ENCODE measurements around the gene SYT7. TPM values are rescaled to one million over a fixed set of nuclear protein-coding genes. Genes with fewer than 3 reads are reported as not detected.

SYT7 gene
- polyA plus RNA-seq, 1 experiment, result 0.45 TPM

DNA sequence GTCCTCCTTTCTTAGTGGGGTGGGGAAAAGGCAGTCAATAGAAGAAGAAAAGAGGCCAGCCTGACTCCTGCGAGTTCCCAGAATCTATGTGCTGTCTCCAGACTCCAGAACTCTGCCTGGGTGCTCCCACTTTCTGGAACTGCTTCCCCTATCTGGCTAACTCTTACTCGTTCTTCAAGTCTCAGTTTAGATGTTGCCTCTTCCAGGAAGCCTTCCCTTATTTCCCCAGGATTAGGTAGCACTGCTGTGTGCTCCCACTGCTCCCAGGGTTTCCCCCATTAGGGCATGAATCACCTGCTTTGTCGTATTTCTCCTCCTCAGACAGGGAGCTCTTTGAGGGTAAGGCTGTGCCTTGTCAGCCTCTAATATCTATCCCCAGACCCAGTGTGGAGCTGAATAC, 17.5 kb upstream of the SYT7 start:
- no peak overlapping the region for H3K4me3 ChIP-seq (ENCODE audit: low read depth, low read length)
- DNase-seq (ENCODE audit: low read depth, low spot score), result no peak
- no peak overlapping the region for H3K27ac ChIP-seq (ENCODE audit: low read depth, low read length)
- H3K9me3 ChIP-seq (ENCODE audit: control insufficient read depth, insufficient read depth, low read length), result no peaks in the 10 kb centered on the region; the same call in 1 of the 2 replicates
- CTCF ChIA-PET, result interaction anchor here (0.7 to 1.4 kb wide), 2 partner anchors 17 to 152 kb away, joined by 4 to 5 read pairs; partner anchors contain the start of gene SYT7
- POLR2A ChIA-PET, result no interaction called here
- TF ChIP-seq, protein P1, sequence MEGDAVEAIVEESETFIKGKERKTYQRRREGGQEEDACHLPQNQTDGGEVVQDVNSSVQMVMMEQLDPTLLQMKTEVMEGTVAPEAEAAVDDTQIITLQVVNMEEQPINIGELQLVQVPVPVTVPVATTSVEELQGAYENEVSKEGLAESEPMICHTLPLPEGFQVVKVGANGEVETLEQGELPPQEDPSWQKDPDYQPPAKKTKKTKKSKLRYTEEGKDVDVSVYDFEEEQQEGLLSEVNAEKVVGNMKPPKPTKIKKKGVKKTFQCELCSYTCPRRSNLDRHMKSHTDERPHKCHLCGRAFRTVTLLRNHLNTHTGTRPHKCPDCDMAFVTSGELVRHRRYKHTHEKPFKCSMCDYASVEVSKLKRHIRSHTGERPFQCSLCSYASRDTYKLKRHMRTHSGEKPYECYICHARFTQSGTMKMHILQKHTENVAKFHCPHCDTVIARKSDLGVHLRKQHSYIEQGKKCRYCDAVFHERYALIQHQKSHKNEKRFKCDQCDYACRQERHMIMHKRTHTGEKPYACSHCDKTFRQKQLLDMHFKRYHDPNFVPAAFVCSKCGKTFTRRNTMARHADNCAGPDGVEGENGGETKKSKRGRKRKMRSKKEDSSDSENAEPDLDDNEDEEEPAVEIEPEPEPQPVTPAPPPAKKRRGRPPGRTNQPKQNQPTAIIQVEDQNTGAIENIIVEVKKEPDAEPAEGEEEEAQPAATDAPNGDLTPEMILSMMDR (IDR thresholded peaks at IDR 0.05; ENCODE audit: low read depth, low read length), result no peak
- peaks cover 22% of the 10 kb centered on the region for H3K27me3 ChIP-seq (ENCODE audit: control insufficient read depth, insufficient read depth, low read length)

DNA sequence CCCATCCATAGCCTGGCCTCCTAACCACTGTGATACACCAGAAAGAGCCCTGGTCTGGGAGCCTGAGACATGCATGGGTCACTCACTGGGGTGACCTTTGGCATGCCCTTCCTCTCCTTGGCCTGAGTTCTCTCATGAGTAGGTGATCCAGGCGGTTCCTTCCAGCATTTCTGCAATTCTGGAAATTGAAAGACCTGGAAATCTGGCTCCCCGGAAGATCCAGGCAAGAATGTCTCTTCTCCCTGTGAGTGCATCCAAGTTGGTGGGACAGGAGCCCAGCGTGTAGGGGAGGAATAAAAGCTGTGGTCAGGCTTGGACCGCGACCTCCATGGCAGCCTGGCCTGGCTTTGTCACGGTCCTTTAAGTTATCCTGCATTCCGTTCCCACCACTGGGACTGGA, 16.1 kb upstream of the SYT7 start:
- H3K4me3 ChIP-seq (ENCODE audit: low read depth, low read length), result no peak overlapping the region
- no peak for DNase-seq (ENCODE audit: low read depth, low spot score)
- H3K9me3 ChIP-seq (ENCODE audit: control insufficient read depth, insufficient read depth, low read length), result no peaks in the 10 kb centered on the region; the same call in 1 of the 2 replicates
- H3K27ac ChIP-seq (ENCODE audit: low read depth, low read length), result no peak overlapping the region
- POLR2A ChIA-PET, result no interaction called here
- TF ChIP-seq, protein P1 (IDR thresholded peaks at IDR 0.05; ENCODE audit: low read depth, low read length), result no peak
- H3K27me3 ChIP-seq (ENCODE audit: control insufficient read depth, insufficient read depth, low read length), result peaks cover 33% of the 10 kb centered on the region
- CTCF ChIA-PET, result no interaction called here

DNA sequence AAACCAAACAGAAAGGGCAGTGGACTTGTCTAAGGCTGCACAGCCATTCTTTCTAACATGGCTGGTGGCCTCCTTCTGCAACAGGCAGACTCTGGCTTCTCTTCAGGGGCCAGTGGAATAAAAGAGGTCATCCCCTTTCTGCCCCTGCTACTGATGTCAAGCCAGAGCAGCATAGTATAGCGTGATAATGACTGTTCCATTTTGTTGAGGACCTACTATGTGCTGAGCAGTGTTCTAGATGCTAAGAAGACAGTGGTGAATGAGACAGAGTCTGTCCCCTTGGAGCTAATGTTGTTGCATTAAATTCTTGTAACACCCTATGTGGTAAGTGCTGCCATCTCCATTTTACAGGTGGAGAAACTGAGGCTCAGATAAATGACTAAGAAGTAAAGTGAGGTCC, 15.7 kb upstream of the SYT7 start:
- Histone ChIP-seq H3K27ac (ENCODE audit: low read depth, low read length) (no peak overlapping the region), H3K27me3 (ENCODE audit: control insufficient read depth, insufficient read depth, low read length) (peaks cover 34% of the 10 kb centered on the region), H3K4me3 (ENCODE audit: low read depth, low read length) (no peak overlapping the region), H3K9me3 (ENCODE audit: control insufficient read depth, insufficient read depth, low read length) (no peaks in the 10 kb centered on the region; the same call in 1 of the 2 replicates)
- ChIA-PET CTCF (no interaction called here), POLR2A (no interaction called here)
- no peak for DNase-seq (ENCODE audit: low read depth, low spot score)
- TF ChIP-seq, protein P1 (IDR thresholded peaks at IDR 0.05; ENCODE audit: low read depth, low read length), result no peak

DNA sequence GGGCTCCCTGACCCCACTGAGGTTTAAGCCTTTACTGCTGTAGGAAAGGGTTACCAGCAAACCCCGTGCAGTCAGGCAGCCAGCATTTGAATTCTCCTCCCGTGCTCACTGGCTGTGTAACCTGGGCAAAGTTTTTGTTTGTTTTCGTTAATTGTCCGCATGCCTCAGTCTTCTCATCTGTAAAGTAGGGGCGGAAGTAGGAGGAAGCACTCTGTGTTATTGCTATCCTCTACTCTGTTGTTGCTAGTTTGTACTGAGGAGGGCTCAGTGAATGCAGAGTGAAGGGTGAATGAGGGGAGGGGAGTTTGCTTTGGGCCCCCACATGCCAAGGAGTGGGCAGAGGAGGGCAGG, 14.0 kb upstream of the SYT7 start:
- no peak overlapping the region for H3K4me3 ChIP-seq (ENCODE audit: low read depth, low read length)
- ChIA-PET CTCF (no interaction called here), POLR2A (no interaction called here)
- no peak overlapping the region for H3K27ac ChIP-seq (ENCODE audit: low read depth, low read length)
- DNase-seq (ENCODE audit: low read depth, low spot score), result no peak
- TF ChIP-seq, protein P1 (IDR thresholded peaks at IDR 0.05; ENCODE audit: low read depth, low read length), result no peak
- H3K9me3 ChIP-seq (ENCODE audit: control insufficient read depth, insufficient read depth, low read length), result no peaks in the 10 kb centered on the region; the same call in 1 of the 2 replicates
- peaks cover 45% of the 10 kb centered on the region for H3K27me3 ChIP-seq (ENCODE audit: control insufficient read depth, insufficient read depth, low read length)

DNA sequence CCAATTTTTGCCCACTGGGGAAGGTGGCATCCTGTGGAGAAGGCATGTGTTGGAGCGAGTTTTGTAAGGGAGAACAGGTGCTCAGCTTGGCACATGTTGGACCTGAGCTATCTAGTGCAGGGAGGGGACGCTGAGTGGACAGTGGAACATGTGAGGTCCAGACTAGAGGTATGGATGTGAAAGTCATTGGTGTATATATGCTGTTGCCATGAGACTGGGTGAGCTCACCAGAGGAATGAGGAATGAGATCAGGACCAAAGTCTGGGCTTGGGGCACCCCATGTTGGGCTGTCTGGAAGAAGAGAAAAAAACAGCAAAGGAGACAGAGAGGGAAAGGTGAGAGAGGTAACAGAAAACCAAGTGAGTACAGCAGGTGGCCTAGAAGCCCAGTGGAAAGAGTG, 12.3 kb upstream of the SYT7 start:
- H3K27me3 ChIP-seq (ENCODE audit: control insufficient read depth, insufficient read depth, low read length), result peaks cover 57% of the 10 kb centered on the region
- no peak overlapping the region for H3K4me3 ChIP-seq (ENCODE audit: low read depth, low read length)
- TF ChIP-seq, protein P1 (IDR thresholded peaks at IDR 0.05; ENCODE audit: low read depth, low read length), result no peak
- ChIA-PET CTCF (interaction anchor here (0.7 to 1.5 kb wide), 5 partner anchors 35 to 339 kb away, joined by 3 to 5 read pairs (median 3); no protein-coding TSS in a partner anchor), POLR2A (no interaction called here)
- H3K27ac ChIP-seq (ENCODE audit: low read depth, low read length), result no peak overlapping the region
- DNase-seq (ENCODE audit: low read depth, low spot score), result no peak
- no peaks in the 10 kb centered on the region; the same call in 1 of the 2 replicates for H3K9me3 ChIP-seq (ENCODE audit: control insufficient read depth, insufficient read depth, low read length)

All from AG04450 (cell line).